Uterus (tissue), 4 donors: ENCODE results near the gene DNAJB2. TPM values are rescaled to one million over a fixed set of nuclear protein-coding genes. Genes with fewer than 3 reads are reported as not detected.

Experiments used
- DNase-seq, 2 donors: peaks; one replicate each; pipeline ENCODE4 v3.0.0-alpha.2; 2019 to 2020
- H3K27ac ChIP-seq, 2 donors: fragments of 200-600 bp; sonication (generic); 1 replicate in 1 of 2; 2 replicates in 1 of 2; pipeline ENCODE4 v1.5.1; 2016 to 2018
- H3K27me3 ChIP-seq, 2 donors: fragments of 200-600 bp; sonication (generic); one replicate each; pipeline ENCODE4 v1.5.1; 2018 to 2019; ENCODE audit warnings: control low read depth in 1 of 2
- H3K36me3 ChIP-seq, 2 donors: fragments of 200-600 bp; sonication (generic); one replicate each; pipeline ENCODE4 v1.5.1; 2019; ENCODE audit warnings: control low read depth in 1 of 2
- H3K4me1 ChIP-seq, 2 donors: fragments of 200-600 bp; sonication (generic); one replicate each; pipeline ENCODE4 v1.5.1; 2018 to 2019; ENCODE audit warnings: control low read depth in 1 of 2
- H3K4me3 ChIP-seq, 2 donors: fragments of 200-600 bp; sonication (generic); 1 replicate in 1 of 2; 2 replicates in 1 of 2; pipeline ENCODE4 v1.5.1; 2018 to 2019; ENCODE audit warnings: mild to moderate bottlenecking in 1 of 2
- H3K9me3 ChIP-seq, 2 donors: fragments of 200-600 bp; sonication (generic); one replicate each; pipeline ENCODE4 v1.5.1; 2019; ENCODE audit warnings: control low read depth in 1 of 2
- CTCF ChIP-seq, 4 experiments: fragments of 200-600 bp in 2 of 4; fragments of 450-650 bp in 2 of 4; sonication (generic) in 2 of 4; IDR thresholded peaks; one replicate each; pipeline ENCODE4 v1.5.1; 2016 to 2019; ENCODE audit warnings: antibody characterized with exemption in 4 of 4, mild to moderate bottlenecking in 2 of 4, moderate library complexity in 1 of 4
- POLR2A ChIP-seq, 2 donors: fragments of 450-650 bp; IDR thresholded peaks; one replicate each; pipeline ENCODE4 v1.6.1; 2016; ENCODE audit warnings: antibody characterized with exemption in 2 of 2, mild to moderate bottlenecking in 1 of 2, moderate library complexity in 1 of 2
- intact Hi-C: fragments of 100-400 bp; cut with DNase I; formaldehyde crosslinking; loops from one replicate; pipeline ENCODE4 v1.15.1; 2023; ENCODE audit warnings: low total_unique reads
- microRNA counts, 2 donors: library from miRNA; unstranded; fragments of <30 nt; microRNA quantifications; one replicate each; lab custom pipeline; 2016 to 2017
- microRNA-seq: library from miRNA; unstranded; fragments of <30 nt; microRNA quantifications from one replicate; pipeline ENCODE4, GENCODE V29; 2016; ENCODE audit warnings: borderline microRNAs expressed, borderline replicate concordance
- small RNA-seq: library from RNA; depleted of rRNA; stranded (forward); fragments of <200 nt; gene quantifications from one replicate; pipeline ENCODE3, GENCODE V24; 2016
- total RNA-seq, 4 donors: library from RNA; depleted of rRNA in 3 of 4; stranded (reverse); fragments of >200 nt in 3 of 4; gene quantifications; one replicate each; pipeline versions ENCODE4 v1.1.0 to v1.2.4, GENCODE V29; 2014 to 2023
- donor health status: DM: yes; HTN: yes; CAD: no.

Gene DNAJB2
- total RNA-seq, 4 donors from 2014 or later: 32.1 to 92.1 (median 69.1) TPM

- Histone ChIP-seq H3K4me3 (no peak overlapping the region), H3K9me3 (no peaks in the 10 kb centered on the region), H3K36me3 (no peaks in the 10 kb centered on the region), H3K27ac (no peak overlapping the region), H3K27me3 (peaks cover 13 to 25% of the 10 kb centered on the region in 2 donors), H3K4me1 (no peaks in the 10 kb centered on the region)
- intact Hi-C loops: no loop called here
- no peak for DNase-seq
- TF ChIP-seq CTCF (IDR thresholded peaks at IDR 0.05) (no peak), POLR2A (IDR thresholded peaks at IDR 0.05) (no peak)
These were observed 54.9 kb downstream of the DNAJB2 start for GRCh38 chr2:219334076-219334475.

GRCh38 chr2:219335373-219335786 lies 56.2 kb downstream of the DNAJB2 start:
- no peaks in the 10 kb centered on the region for H3K9me3 ChIP-seq
- no peak overlapping the region for H3K4me3 ChIP-seq
- intact Hi-C loops: no loop called here
- H3K27me3 ChIP-seq: peaks cover 13 to 25% of the 10 kb centered on the region in 2 donors
- H3K36me3 ChIP-seq: no peaks in the 10 kb centered on the region
- no peaks in the 10 kb centered on the region for H3K4me1 ChIP-seq
- DNase-seq: no peak
- TF ChIP-seq CTCF (IDR thresholded peaks at IDR 0.05): no peak
- TF ChIP-seq POLR2A (IDR thresholded peaks at IDR 0.05): no peak
- no peak overlapping the region for H3K27ac ChIP-seq

MicroRNAs within 50 kb of the gene (microRNA counts, 767-probe panel; counts per million panel counts)
- 0 counts per million in 2 donors for microRNA hsa-miR-153 (lab: Ali Mortazavi, UCI)

Small RNA genes lying within 50 kb of the gene (microRNA-seq; reads per million reads assigned to microRNA genes)
- gene MIR153-1: not detected

Small RNA genes lying within 50 kb of the gene (small RNA-seq; reads per million reads assigned to genes)
- gene MIR153-1: not detected

Other genes with a start within 250 kb of the DNAJB2 start
- 1 to 10 TPM in 3 of 4 donors, under 1 TPM in 1; 0.21 to 3.5 (median 1.9) TPM for gene CFAP65, start 237.8 kb upstream of the DNAJB2 start, total RNA-seq
- under 1 TPM in 1 of 4 donors, not detected in 3; 0.83 TPM for gene IHH, start 218.4 kb upstream of the DNAJB2 start, total RNA-seq
- gene NHEJ1, start 118.6 kb upstream of the DNAJB2 start, total RNA-seq: 100 to 1,000 TPM in 1 of 4 donors, 10 to 100 TPM in 3; 15.0 to 162 (median 18.1) TPM
- gene SLC23A3, start 109.3 kb upstream of the DNAJB2 start, total RNA-seq: 1 to 10 TPM in 2 of 4 donors, under 1 TPM in 1, not detected in 1; 0.26 to 8.1 (median 1.8) TPM
- gene CNPPD1, start 102.4 kb upstream of the DNAJB2 start, total RNA-seq: 10 to 100 TPM in 3 of 4 donors, 1 to 10 TPM in 1; 3.1 to 56.2 (median 35.8) TPM
- gene RETREG2, start 101.1 kb upstream of the DNAJB2 start, total RNA-seq: 100 to 1,000 TPM in 1 of 4 donors, 10 to 100 TPM in 3; 18.2 to 216 (median 74.9) TPM
- 100 to 1,000 TPM in 1 of 4 donors, 10 to 100 TPM in 3; 21.7 to 212 (median 45.2) TPM for gene ZFAND2B, start 72.6 kb upstream of the DNAJB2 start, total RNA-seq
- 10 to 100 TPM in 3 of 4 donors, 1 to 10 TPM in 1; 7.1 to 37.6 (median 27.7) TPM for gene ABCB6, start 60.4 kb upstream of the DNAJB2 start, total RNA-seq
- gene ATG9A, start 49.7 kb upstream of the DNAJB2 start, total RNA-seq: 10 to 100 TPM; 21.5 to 53.5 (median 45.9) TPM
- gene ANKZF1, start 49.6 kb upstream of the DNAJB2 start, total RNA-seq: 10 to 100 TPM; 31.8 to 57.6 (median 38.7) TPM
- gene GLB1L, start 33.9 kb upstream of the DNAJB2 start, total RNA-seq: 10 to 100 TPM in 2 of 4 donors, 1 to 10 TPM in 2; 8.2 to 20.7 (median 10.9) TPM
- 10 to 100 TPM in 3 of 4 donors, 1 to 10 TPM in 1; 4.1 to 55.6 (median 18.0) TPM for gene STK16, start 33.9 kb upstream of the DNAJB2 start, total RNA-seq
- gene TUBA4B, start 26.1 kb upstream of the DNAJB2 start, total RNA-seq: under 1 TPM in 2 of 4 donors, not detected in 2; 0.43 to 0.83 TPM
- 10 to 100 TPM in 2 of 4 donors, 1 to 10 TPM in 2; 3.7 to 32.3 (median 7.3) TPM for gene TUBA4A, start 25.4 kb upstream of the DNAJB2 start, total RNA-seq
- gene PTPRN, start 30.0 kb downstream of the DNAJB2 start, total RNA-seq: under 1 TPM in 2 of 4 donors, not detected in 2; 0.21 to 0.55 TPM
- gene RESP18, start 53.4 kb downstream of the DNAJB2 start, total RNA-seq: not detected
- gene DNPEP, start 108.5 kb downstream of the DNAJB2 start, total RNA-seq: 10 to 100 TPM; 35.9 to 93.7 (median 47.5) TPM
- 1,000 to 10,000 TPM in 2 of 4 donors, 100 to 1,000 TPM in 2; 578 to 3,551 (median 1,628) TPM for gene DES, start 139.0 kb downstream of the DNAJB2 start, total RNA-seq
- gene SPEG, start 155.5 kb downstream of the DNAJB2 start, total RNA-seq: 100 to 1,000 TPM in 1 of 4 donors, 10 to 100 TPM in 3; 22.9 to 318 (median 36.1) TPM
- gene GMPPA, start 219.5 kb downstream of the DNAJB2 start, total RNA-seq: 10 to 100 TPM; 14.1 to 39.5 (median 27.6) TPM
- gene ASIC4, start 235.1 kb downstream of the DNAJB2 start, total RNA-seq: under 1 TPM in 2 of 4 donors, not detected in 2; 0.21 to 0.30 TPM